GM12873 (cell line): Measurements from ENCODE around the gene PCTP.

Experiments used
- CTCF ChIP-seq: IDR thresholded peaks from 2 replicates; pipeline ENCODE4 v1.5.1; 2012; ENCODE audit warnings: low read depth, mild to moderate bottlenecking, moderate library complexity, low read length, control low read depth; ENCODE audit not compliant: insufficient read depth; ENCODE audit errors: missing control alignments

PCTP gene

GRCh38 chr17:55783684-55784245, 32.9 kb downstream of the PCTP start:
- no peak for TF ChIP-seq CTCF

GRCh38 chr17:55784666-55785065, 33.8 kb downstream of the PCTP start:
- TF ChIP-seq CTCF = no peak

GRCh38 chr17:55785181-55785580, 34.3 kb downstream of the PCTP start:
- no peak for TF ChIP-seq CTCF

GRCh38 chr17:55793272-55793671, 42.4 kb downstream of the PCTP start:
- no peak for TF ChIP-seq CTCF

GRCh38 chr17:55794725-55795482, 44.1 kb downstream of the PCTP start:
- TF ChIP-seq CTCF = no peak

- no peak for TF ChIP-seq CTCF
Measured at GRCh38 chr17:55806745-55807495, 56.1 kb downstream of the PCTP start.

- TF ChIP-seq CTCF = no peak
Measured at GRCh38 chr17:55811536-55811935, 60.7 kb downstream of the PCTP start.
